Measurements from ENCODE around the gene DLGAP5.

DNA sequence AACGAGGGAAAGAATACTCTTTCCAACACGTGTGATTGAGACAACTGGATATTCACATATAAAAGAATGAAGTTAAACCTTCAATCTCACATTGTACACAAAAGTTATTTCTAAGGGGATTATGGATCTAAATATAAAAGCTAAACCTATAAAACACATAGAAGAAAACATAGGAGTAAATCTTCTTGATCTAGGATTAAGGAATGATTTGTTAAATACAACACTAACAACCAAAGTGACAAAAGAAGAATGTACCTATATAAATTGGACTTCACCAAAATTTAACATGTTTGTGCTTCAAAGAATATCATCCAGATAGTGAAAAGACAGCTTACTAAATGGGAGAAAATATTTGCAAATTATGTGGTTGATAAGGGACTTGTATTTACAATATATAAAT, 36.9 kb upstream of the DLGAP5 start:
- TF ChIP-seq, protein P1, sequence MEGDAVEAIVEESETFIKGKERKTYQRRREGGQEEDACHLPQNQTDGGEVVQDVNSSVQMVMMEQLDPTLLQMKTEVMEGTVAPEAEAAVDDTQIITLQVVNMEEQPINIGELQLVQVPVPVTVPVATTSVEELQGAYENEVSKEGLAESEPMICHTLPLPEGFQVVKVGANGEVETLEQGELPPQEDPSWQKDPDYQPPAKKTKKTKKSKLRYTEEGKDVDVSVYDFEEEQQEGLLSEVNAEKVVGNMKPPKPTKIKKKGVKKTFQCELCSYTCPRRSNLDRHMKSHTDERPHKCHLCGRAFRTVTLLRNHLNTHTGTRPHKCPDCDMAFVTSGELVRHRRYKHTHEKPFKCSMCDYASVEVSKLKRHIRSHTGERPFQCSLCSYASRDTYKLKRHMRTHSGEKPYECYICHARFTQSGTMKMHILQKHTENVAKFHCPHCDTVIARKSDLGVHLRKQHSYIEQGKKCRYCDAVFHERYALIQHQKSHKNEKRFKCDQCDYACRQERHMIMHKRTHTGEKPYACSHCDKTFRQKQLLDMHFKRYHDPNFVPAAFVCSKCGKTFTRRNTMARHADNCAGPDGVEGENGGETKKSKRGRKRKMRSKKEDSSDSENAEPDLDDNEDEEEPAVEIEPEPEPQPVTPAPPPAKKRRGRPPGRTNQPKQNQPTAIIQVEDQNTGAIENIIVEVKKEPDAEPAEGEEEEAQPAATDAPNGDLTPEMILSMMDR (optimal IDR thresholded peaks at IDR 0.05 in 1 of 3, IDR thresholded peaks at IDR 0.05 in 1 of 3, conservative IDR thresholded peaks at IDR 0.05 in 1 of 3; ENCODE audit: extremely low read depth in 1 of 3, insufficient read depth in 2 of 3, low read length in 3 of 3) = no peak
- no peak for TF ChIP-seq EZH2 (IDR thresholded peaks at IDR 0.05; ENCODE audit: low read length)
